ENCODE measurements around the gene PPP3R1. TPM values are rescaled to one million over a fixed set of nuclear protein-coding genes. Genes with fewer than 3 reads are reported as not detected.
A peak's percentile ranks its signal among the peaks of the same experiment; 100 is the strongest.

The PPP3R1 gene
- total and polyA plus RNA-seq, 2 of the 4 experiments (the other 2 are of a cell fraction), result 9.1 to 17.3 TPM

DNA sequence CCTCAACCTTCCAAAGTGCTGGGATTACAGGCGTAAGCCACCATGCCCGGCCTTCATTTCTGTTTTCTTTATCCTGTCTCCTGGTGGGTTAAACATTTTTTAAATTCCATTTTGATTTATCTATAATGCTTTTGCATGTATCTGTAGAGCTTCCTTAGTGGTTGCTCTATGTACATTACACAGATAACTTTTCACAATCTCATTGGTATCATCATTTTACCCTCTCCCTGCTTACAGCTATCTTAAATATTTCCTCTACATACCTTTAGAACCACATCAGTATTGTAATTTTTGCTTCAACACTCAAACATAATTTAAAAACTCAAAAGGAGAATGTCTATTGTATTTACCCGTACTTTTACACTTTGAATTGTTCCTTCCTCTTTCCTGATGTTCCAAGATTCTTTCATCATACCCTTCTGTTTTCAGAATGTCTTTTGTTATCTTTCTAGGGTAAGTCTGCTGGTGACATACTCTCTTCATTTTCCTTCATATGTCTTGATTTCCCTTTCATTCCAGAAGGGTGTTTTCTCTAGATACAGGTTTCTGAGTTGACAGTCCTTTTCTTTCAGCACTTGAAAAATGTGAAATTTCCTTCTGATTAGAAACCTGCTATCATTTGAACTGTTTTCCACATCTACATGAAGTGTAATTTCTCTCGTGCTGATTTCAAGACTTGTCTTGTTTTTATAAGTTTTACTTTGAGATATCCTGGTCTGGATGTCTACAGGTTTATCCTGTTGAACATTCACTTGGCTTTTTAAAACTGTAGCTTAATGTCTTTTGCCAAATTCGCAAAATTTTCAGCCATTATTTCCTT is 21.9 kb downstream of the PPP3R1 start:
- Histone ChIP-seq H3K23ac (ENCODE audit: low read depth, low read length) (no peak overlapping the region; the same call in 1 of the 2 replicates), H2BK120ac (ENCODE audit: low read depth, low read length) (0 out of 2 replicates have a peak overlapping the region, but pooled peaks have one; percentile 1), H4K8ac (ENCODE audit: low read depth in 2 of 2, low read length in 2 of 2) (peak overlapping the region; percentile 66; a peak in 3 of 4 replicates), H3K56ac (ENCODE audit: extremely low read depth, insufficient read depth, low read length) (0 out of 2 replicates have a peak overlapping the region, but pooled peaks have one; percentile 9), H2BK15ac (ENCODE audit: low read depth, low read length) (0 out of 3 replicates have a peak overlapping the region, but pooled peaks have one; percentile 23), H3K4me1 (ENCODE audit: control insufficient read depth, insufficient read depth, low read length) (peaks cover 8% of the 10 kb centered on the region), H3K27ac (ENCODE audit: insufficient read depth, low read length) (peak overlapping the region; percentile 87; the same call in 1 of the 2 replicates), H3K4me2 (ENCODE audit: low read depth, low read length) (peak overlapping the region; percentile 69), H3K9me3 (ENCODE audit: control insufficient read depth, insufficient read depth, low read length) (no peaks in the 10 kb centered on the region), H3K14ac (replicated peaks; ENCODE audit: low read depth, low read length) (peak overlapping the region; percentile 58; the same call in 1 of the 2 replicates), H3K79me1 (ENCODE audit: low read depth in 1 of 2, low read length in 2 of 2) (peaks cover 8 to 26% of the 10 kb centered on the region in 2 experiments; a peak in 2 of 4 replicates), H3K9ac (ENCODE audit: low read depth, low read length) (peak overlapping the region; percentile 40; the same call in 1 of the 2 replicates), H4K5ac (ENCODE audit: low read depth, low read length) (no peak overlapping the region; the same call in 1 of the 2 replicates), H3K18ac (ENCODE audit: low read depth, low read length) (peak overlapping the region; percentile 11), H3K27me3 (ENCODE audit: control insufficient read depth, insufficient read depth, low read length) (no peaks in the 10 kb centered on the region), H3K9me1 (ENCODE audit: insufficient read depth, low read length) (peaks cover 3% of the 10 kb centered on the region), H4K91ac (ENCODE audit: insufficient read depth, low read depth, low read length) (peak overlapping the region; percentile 75; the same call in 1 of the 2 replicates), H3K4me3 (ENCODE audit: insufficient read depth, low read depth, low read length) (no peak overlapping the region), H2AK5ac (ENCODE audit: low read depth, low read length) (0 out of 2 replicates have a peak overlapping the region, but pooled peaks have one; percentile 76), H3K36me3 (ENCODE audit: control insufficient read depth, insufficient read depth, low read length) (no peaks in the 10 kb centered on the region), H4K20me1 (ENCODE audit: insufficient read depth, low read length) (peaks cover 41% of the 10 kb centered on the region), H2BK5ac (ENCODE audit: low read depth, low read length, poor library complexity, severe bottlenecking) (peak overlapping the region; percentile 50), H3K4ac (ENCODE audit: low read depth, low read length) (peak overlapping the region; percentile 43; the same call in 1 of the 2 replicates), H2BK20ac (ENCODE audit: low read depth, low read length) (no peak overlapping the region), H2AFZ (replicated peaks; ENCODE audit: low read length, poor library complexity) (no peak overlapping the region), H2AK9ac (replicated peaks; ENCODE audit: low read depth, low read length, poor library complexity) (no peak overlapping the region)
- ChIA-PET POLR2A (ENCODE audit: unreplicated experiment) (interaction anchor here (0.6 kb wide), 1 partner anchor 22 kb away, joined by 4 read pairs; the partner anchor contains the start of gene PPP3R1), CTCF (no interaction called here)
- dilution Hi-C loops (cut with HindIII; ENCODE audit: low sequenced_read_pairs, unreplicated experiment), result no loop called here
- ATAC-seq (ENCODE audit: low read depth) (peak; percentile 72), DNase-seq (peak; percentile 47)
- intact Hi-C loops (cut with micrococcal nuclease), result no loop called here
- TF ChIP-seq RAD21 (IDR thresholded peaks at IDR 0.05; ENCODE audit: low read length) (no peak), CEBPB (IDR thresholded peaks at IDR 0.05; ENCODE audit: low read depth, low read length) (peak; percentile 6; the same call in 1 of the 2 replicates)
- in situ Hi-C loops (cut with MboI; ENCODE audit: low sequenced_read_pairs), result no loop called here
- BruUV-seq (replicated peaks), result TSS peak; percentile 44
- WGBS, 2 experiments (ENCODE audit: extremely low coverage in 2 of 2, insufficient read length in 1 of 2), result no CpG with 5 or more reads among the region's 5 CpGs
